Hematopoietic multipotent progenitor cell treated with erythropoietin and hydrocortisone succinate and interleukin-3 and kit ligand, for 17 days (in vitro differentiated cells): Measurements from ENCODE around the gene TNNT1.
"Not testable (repeated sequence)": the region's sequence is repeated elsewhere in the genome, so short reads cannot be mapped to it uniquely, and the experiment has no call there.

ENCODE experiments used
- DNase-seq: peaks from one replicate; pipeline ENCODE4 v3.0.0-alpha.2; 2015; ENCODE audit warnings: low spot score

Gene TNNT1

GRCh38 chr19:55169136-55169535, 20.1 kb upstream of the TNNT1 start:
- no peak for DNase-seq

- peak; percentile 89 for DNase-seq
Measured at GRCh38 chr19:55166530-55167268, 17.7 kb upstream of the TNNT1 start, which contains the start of gene DNAAF3. DNAAF3 (minus strand) TSS chr19:55166613; CDS start chr19:55166413, 200 bp downstream.

DNA sequence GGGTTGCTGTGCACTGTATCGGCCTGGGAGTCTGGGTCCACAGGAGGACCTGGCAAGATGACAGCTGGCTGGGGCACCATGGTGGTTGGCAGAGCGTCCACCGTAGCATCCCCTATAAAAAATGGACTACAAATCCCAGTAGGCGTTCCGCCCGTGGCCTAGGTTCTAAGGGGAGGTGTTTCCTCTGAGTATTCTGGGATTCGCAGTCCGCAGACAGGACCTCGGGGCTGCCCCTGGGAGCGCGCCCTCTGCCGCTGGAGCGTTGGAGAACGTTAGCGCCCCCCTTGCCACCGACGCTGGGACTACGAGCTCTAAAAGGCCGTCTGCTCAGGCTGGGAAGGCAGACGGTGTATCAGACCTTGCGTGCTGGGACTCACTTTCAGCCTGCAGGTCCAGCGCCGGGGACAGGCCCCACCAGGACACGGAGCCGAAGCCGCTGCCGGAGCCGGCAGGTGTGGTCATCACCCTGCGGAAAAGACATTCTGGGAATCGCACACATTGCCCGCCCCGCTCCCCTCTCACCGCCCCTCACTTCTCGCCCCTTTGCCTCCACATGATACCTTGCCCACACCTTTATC, 17.0 kb upstream of the TNNT1 start:
- DNase-seq = peak; percentile 32

- DNase-seq = no peak
Measured at GRCh38 chr19:55161571-55162322, 12.7 kb upstream of the TNNT1 start.

DNA sequence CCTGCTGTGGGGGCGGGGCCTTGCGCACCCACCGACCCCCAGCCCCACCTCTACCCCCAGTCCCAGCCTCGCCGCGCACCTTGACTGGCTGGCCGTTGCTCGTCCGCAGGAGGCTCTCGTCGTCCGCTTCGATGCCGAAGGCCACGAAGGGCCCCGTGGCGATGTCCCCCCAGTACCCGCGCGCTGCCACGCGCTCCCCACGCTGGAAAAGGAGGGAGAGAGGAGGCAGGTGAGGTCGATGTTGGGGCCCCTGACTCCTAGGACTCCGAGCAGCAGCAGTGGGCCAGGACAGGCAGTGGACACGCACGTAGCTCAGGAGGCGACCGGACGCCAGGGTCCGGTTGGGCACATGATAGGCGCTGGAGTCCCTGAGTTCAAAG, 12.0 kb upstream of the TNNT1 start:
- no peak for DNase-seq

GRCh38 chr19:55160128-55160985, 11.4 kb upstream of the TNNT1 start:
- DNase-seq = peak; percentile 93

DNA sequence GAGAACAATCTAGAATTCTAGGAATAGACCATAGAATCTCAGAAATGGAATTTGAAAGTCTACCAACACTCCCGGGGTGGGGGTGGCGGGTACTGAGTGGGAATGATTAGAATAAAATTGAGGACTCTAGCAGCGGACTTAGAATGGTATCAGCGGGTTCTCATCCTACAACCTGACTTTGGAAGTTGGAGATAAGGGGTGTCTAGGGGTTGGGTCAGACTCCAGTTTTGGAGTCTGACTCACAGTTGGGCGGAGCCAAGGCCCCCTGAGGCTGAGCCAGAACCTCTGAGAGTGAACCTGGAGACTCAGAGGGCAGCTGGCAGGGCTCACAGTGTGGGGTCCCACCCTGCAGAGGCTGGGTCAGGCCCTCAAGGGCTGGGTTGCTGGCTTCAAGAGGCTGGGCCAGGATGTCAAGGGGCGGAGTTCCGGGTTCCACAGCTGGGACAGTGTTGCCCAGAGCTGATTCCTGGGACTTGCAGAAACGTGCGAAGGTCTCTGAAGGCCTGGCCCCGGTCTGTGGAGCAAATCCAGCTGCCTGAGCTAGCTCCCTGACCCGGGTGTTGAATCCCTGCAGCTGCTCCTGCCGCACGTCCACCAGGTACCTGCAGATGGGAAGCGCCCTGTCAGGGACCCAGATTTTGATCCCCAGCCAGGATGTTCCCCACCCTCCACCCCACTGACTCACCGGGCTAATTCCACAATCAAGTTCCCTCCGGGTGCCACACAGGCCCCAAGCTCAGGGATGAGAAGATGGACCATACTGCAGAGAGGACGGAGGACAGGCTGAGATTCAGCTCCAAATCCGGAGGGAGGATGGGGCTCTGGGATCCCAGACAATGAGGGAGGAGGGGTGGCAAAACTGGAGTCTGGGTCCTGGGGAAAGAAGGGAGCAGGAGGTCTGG, 10.1 kb upstream of the TNNT1 start:
- DNase-seq = peak; percentile 82

- DNase-seq = no peak
Measured at GRCh38 chr19:55158423-55158822, 9.4 kb upstream of the TNNT1 start.

- DNase-seq = no peak
Measured at GRCh38 chr19:55157064-55157908, 8.3 kb upstream of the TNNT1 start, which contains the start of gene TNNI3. TNNI3 (minus strand) TSS chr19:55157732; CDS start chr19:55157589, 143 bp downstream.

- peak; percentile 44 for DNase-seq
Measured at GRCh38 chr19:55156202-55157063, 7.4 kb upstream of the TNNT1 start.

- DNase-seq = not testable (repeated sequence)
Measured at GRCh38 chr19:55155784-55156183, 6.8 kb upstream of the TNNT1 start.

- no peak for DNase-seq
Measured at GRCh38 chr19:55153652-55154264, 4.8 kb upstream of the TNNT1 start.

- DNase-seq = no peak
Measured at GRCh38 chr19:55152017-55152416, 3.0 kb upstream of the TNNT1 start.

GRCh38 chr19:55147545-55148251, 1.3 kb downstream of the TNNT1 start:
- no peak for DNase-seq

GRCh38 chr19:55146705-55147273, 2.2 kb downstream of the TNNT1 start:
- no peak for DNase-seq

DNA sequence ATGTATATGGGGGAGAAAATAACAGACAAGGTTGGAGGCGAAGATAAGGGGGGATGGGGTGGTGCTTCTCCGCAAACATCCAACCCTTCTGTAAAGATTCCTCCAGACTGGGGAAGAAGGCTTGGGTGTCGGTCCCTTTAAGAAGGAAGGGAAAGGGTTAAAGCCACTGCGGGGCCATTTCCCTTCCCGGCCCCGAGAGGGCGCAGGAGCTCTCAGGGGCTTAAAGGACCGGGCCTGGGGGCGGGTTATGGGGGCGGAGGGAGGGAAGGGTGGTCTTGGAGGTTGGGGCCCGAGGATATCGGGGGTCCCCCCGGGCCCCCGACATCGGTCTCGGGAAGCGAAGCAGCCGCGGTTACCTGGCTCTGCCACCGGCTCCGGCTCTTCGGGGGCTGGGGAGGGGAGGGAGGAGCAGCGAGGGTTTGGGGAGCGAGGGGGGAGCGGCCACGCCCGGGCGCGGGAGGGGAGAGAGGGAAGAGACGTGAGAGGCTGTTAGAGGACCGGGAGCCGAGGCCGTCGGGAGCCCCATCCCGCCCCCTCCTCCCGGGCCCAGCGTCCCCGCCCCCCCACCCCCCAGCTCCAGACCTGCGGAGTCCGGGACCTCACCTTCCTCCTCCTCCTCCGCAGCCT, 2.8 kb downstream of the TNNT1 start:
- no peak for DNase-seq

- no peak for DNase-seq
Measured at GRCh38 chr19:55145232-55145631, 3.8 kb downstream of the TNNT1 start.
